ENCODE results near the gene SEMA3C. TPM values are rescaled to one million over a fixed set of nuclear protein-coding genes. Genes with fewer than 3 reads are reported as not detected.
A peak's percentile ranks its signal among the peaks of the same experiment; 100 is the strongest.

SEMA3C gene
- total and polyA plus RNA-seq, 2 experiments from 2014 or later, result 34.8 to 134 TPM

- H3K79me2 ChIP-seq, result peaks cover 55% of the 10 kb centered on the region
- peaks cover 20% of the 10 kb centered on the region for H3K4me1 ChIP-seq (ENCODE audit: insufficient read depth)
- H3K4me2 ChIP-seq, result no peak overlapping the region
- H3K9me3 ChIP-seq (ENCODE audit: low read depth), result no peaks in the 10 kb centered on the region
- no peaks in the 10 kb centered on the region for H3K9me2 ChIP-seq (replicated peaks; ENCODE audit: insufficient read depth)
- H3K27me3 ChIP-seq, result no peaks in the 10 kb centered on the region
- no peak overlapping the region for H3K4me3 ChIP-seq
- TF ChIP-seq CTCF (IDR thresholded peaks at IDR 0.05; ENCODE audit: poor library complexity) (no peak), EZH2phosphoT487 (IDR thresholded peaks at IDR 0.05; ENCODE audit: low read depth, severe bottlenecking, unreplicated experiment) (no peak), EZH2 (IDR thresholded peaks at IDR 0.05; ENCODE audit: borderline replicate concordance) (no peak)
- H2AFZ ChIP-seq, result no peak overlapping the region
- no peak for DNase-seq (ENCODE audit: low spot score)
- H3K27ac ChIP-seq, result peak overlapping the region; percentile 3
- WGBS (ENCODE audit: low lambda C conversion rate, missing lambda C conversion rate), result 67% methylated on average over 4 of the region's 4 CpGs
- H3K36me3 ChIP-seq (replicated peaks; ENCODE audit: insufficient read depth, low read depth), result no peaks in the 10 kb centered on the region
- H4K20me1 ChIP-seq (ENCODE audit: insufficient read depth, poor library complexity, severe bottlenecking), result no peaks in the 10 kb centered on the region
Observed at GRCh38 chr7:80860554-80860953, 58.3 kb downstream of the SEMA3C start.

GRCh38 chr7:80859272-80859970 is 59.4 kb downstream of the SEMA3C start:
- peaks cover 50% of the 10 kb centered on the region for H3K79me2 ChIP-seq

GRCh38 chr7:80858141-80858903 is 60.5 kb downstream of the SEMA3C start:
- H3K27ac ChIP-seq, result peak overlapping the region; percentile 69
- H3K4me1 ChIP-seq (ENCODE audit: insufficient read depth), result peaks cover 20% of the 10 kb centered on the region
- no peaks in the 10 kb centered on the region for H3K9me2 ChIP-seq (replicated peaks; ENCODE audit: insufficient read depth)
- DNase-seq (ENCODE audit: low spot score), result peak; percentile 25
- peaks cover 54% of the 10 kb centered on the region for H3K79me2 ChIP-seq
- WGBS (ENCODE audit: low lambda C conversion rate, missing lambda C conversion rate), result 61% methylated on average over 3 of the region's 3 CpGs
- no peaks in the 10 kb centered on the region for H3K36me3 ChIP-seq (replicated peaks; ENCODE audit: insufficient read depth, low read depth)
- TF ChIP-seq CTCF (IDR thresholded peaks at IDR 0.05; ENCODE audit: poor library complexity) (no peak), EZH2 (IDR thresholded peaks at IDR 0.05; ENCODE audit: borderline replicate concordance) (no peak), EZH2phosphoT487 (IDR thresholded peaks at IDR 0.05; ENCODE audit: low read depth, severe bottlenecking, unreplicated experiment) (no peak)
- H4K20me1 ChIP-seq (ENCODE audit: insufficient read depth, poor library complexity, severe bottlenecking), result no peaks in the 10 kb centered on the region
- no peak overlapping the region for H2AFZ ChIP-seq
- H3K27me3 ChIP-seq, result no peaks in the 10 kb centered on the region
- peak overlapping the region; percentile 42 for H3K4me2 ChIP-seq
- no peaks in the 10 kb centered on the region for H3K9me3 ChIP-seq (ENCODE audit: low read depth)
- no peak overlapping the region for H3K4me3 ChIP-seq

More at GRCh38 chr7:80859272-80859970, 59.4 kb downstream of the SEMA3C start:
- Histone ChIP-seq H4K20me1 (ENCODE audit: insufficient read depth, poor library complexity, severe bottlenecking) (no peaks in the 10 kb centered on the region), H3K4me1 (ENCODE audit: insufficient read depth) (peaks cover 20% of the 10 kb centered on the region), H3K36me3 (replicated peaks; ENCODE audit: insufficient read depth, low read depth) (no peaks in the 10 kb centered on the region), H3K27ac (peak overlapping the region; percentile 69), H3K4me3 (no peak overlapping the region), H3K4me2 (peak overlapping the region; percentile 42), H3K27me3 (no peaks in the 10 kb centered on the region), H3K9me2 (replicated peaks; ENCODE audit: insufficient read depth) (no peaks in the 10 kb centered on the region), H2AFZ (peak overlapping the region; percentile 3), H3K9me3 (ENCODE audit: low read depth) (no peaks in the 10 kb centered on the region)
- WGBS (ENCODE audit: low lambda C conversion rate, missing lambda C conversion rate), result 69% methylated on average over 6 of the region's 6 CpGs
- no peak for TF ChIP-seq CTCF (IDR thresholded peaks at IDR 0.05; ENCODE audit: poor library complexity)
- TF ChIP-seq EZH2 (IDR thresholded peaks at IDR 0.05; ENCODE audit: borderline replicate concordance), result no peak
- TF ChIP-seq EZH2phosphoT487 (IDR thresholded peaks at IDR 0.05; ENCODE audit: low read depth, severe bottlenecking, unreplicated experiment), result no peak
- no peak for DNase-seq (ENCODE audit: low spot score)
